Activated CD8-positive, alpha-beta T cell treated with anti-CD3 and anti-CD28 coated beads for 36 hours (primary cell): ENCODE data around the gene RGR. TPM values are rescaled to one million over a fixed set of nuclear protein-coding genes. Genes with fewer than 3 reads are reported as not detected.

Experiments
- ATAC-seq: fragments of 200-7000 bp; cut with Tn5 transposase; one replicate; pipeline ENCODE4 v1.10.0; 2021; ENCODE audit warnings: mild to moderate bottlenecking, moderate library complexity
- CTCF ChIA-PET: fragments of 350-600 bp; sonication (Branson Sonifier 250); formaldehyde crosslinking; loops from one replicate; lab custom pipeline; 2021; ENCODE audit warnings: antibody characterized with exemption; lab: Charles Lee
- POLR2A ChIA-PET: fragments of 350-600 bp; sonication (Branson Sonifier 250); formaldehyde crosslinking; loops from one replicate; lab custom pipeline; 2021; ENCODE audit warnings: antibody characterized with exemption; lab: Charles Lee
- DNase-seq: peaks from one replicate; pipeline ENCODE4 v3.0.0-alpha.2; 2020
- H3K27ac Mint-ChIP-seq: one replicate; pipeline ENCODE4 v1.8.0; 2021; ENCODE audit warnings: mild to moderate bottlenecking, mixed read lengths
- H3K27me3 Mint-ChIP-seq: one replicate; pipeline ENCODE4 v1.8.0; 2021; ENCODE audit warnings: mixed read lengths
- H3K36me3 Mint-ChIP-seq: one replicate; pipeline ENCODE4 v1.8.0; 2021; ENCODE audit warnings: low read depth, mixed read lengths
- H3K4me1 Mint-ChIP-seq: one replicate; pipeline ENCODE4 v1.8.0; 2021; ENCODE audit warnings: low read depth, mixed read lengths
- H3K4me3 Mint-ChIP-seq: one replicate; pipeline ENCODE4 v1.8.0; 2021; ENCODE audit warnings: mild to moderate bottlenecking, moderate library complexity, mixed read lengths
- H3K9me3 Mint-ChIP-seq: one replicate; pipeline ENCODE4 v1.8.0; 2021; ENCODE audit warnings: mixed read lengths
- intact Hi-C: fragments of 100-400 bp; cut with micrococcal nuclease; formaldehyde crosslinking; loops from one replicate; pipeline ENCODE4 v1.10.0; 2022
- total RNA-seq, 2 experiments: library from RNA; stranded (reverse); gene quantifications; one replicate each; pipeline ENCODE4 v1.2.3, GENCODE V29; 2021
- TF ChIP-seq, protein P1 (sequence below): fragments of 200-600 bp; IDR thresholded peaks from one replicate; pipeline ENCODE4 v1.8.0; 2022; ENCODE audit warnings: antibody characterized with exemption, mild to moderate bottlenecking

The RGR gene
- total RNA-seq, 2 experiments from 2014 or later: not detected

DNA sequence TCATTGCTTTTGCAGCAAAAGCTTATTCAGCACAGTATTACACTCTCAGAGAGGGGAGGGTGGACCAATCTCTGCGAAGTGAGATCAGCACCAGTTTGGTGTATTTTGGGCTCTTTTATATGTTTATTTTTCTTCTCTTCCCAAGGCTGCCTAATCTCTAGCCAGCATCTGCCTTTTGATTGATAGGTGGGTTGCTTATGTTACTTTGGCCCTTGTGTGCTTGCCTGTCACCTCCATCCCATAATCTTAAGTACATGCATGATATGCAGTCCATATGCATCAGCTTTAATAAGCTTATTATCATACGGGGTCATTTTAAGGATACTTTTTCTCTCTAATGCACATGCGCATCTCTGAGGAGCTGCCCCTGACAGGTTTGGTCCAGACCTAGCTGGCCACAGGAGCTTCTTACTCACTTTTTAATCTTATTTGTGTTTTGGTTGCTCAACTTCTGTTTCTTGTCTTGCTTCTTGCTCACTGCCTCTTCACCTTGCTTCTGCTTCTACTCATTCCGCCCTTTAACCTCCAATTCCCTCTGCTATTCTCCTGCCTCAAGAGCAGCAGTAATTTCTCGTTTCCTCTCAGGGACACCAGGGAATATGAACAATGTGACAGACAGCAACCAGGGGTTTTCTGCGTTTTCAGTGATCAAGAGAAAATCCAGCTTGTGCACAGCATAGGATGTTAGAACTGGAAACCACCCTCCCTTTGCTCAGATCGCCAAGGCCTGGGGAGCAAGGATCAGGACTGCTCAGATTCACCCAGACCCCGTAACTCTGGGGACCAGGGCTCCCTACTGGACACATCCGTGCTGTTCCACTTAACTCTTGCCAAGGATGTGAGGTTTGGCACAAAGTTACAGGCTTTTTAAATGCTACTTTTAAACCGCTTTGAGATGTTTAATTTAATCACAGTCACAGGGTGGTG, 10.0 kb downstream of the RGR start:
- Mint-ChIP-seq H3K27me3 (no peaks in the 10 kb centered on the region), H3K4me3 (no peak overlapping the region), H3K9me3 (no peaks in the 10 kb centered on the region), H3K27ac (no peak overlapping the region), H3K36me3 (no peaks in the 10 kb centered on the region), H3K4me1 (peaks cover 4% of the 10 kb centered on the region)
- DNase-seq (no peak), ATAC-seq (no peak)
- TF ChIP-seq, protein P1, sequence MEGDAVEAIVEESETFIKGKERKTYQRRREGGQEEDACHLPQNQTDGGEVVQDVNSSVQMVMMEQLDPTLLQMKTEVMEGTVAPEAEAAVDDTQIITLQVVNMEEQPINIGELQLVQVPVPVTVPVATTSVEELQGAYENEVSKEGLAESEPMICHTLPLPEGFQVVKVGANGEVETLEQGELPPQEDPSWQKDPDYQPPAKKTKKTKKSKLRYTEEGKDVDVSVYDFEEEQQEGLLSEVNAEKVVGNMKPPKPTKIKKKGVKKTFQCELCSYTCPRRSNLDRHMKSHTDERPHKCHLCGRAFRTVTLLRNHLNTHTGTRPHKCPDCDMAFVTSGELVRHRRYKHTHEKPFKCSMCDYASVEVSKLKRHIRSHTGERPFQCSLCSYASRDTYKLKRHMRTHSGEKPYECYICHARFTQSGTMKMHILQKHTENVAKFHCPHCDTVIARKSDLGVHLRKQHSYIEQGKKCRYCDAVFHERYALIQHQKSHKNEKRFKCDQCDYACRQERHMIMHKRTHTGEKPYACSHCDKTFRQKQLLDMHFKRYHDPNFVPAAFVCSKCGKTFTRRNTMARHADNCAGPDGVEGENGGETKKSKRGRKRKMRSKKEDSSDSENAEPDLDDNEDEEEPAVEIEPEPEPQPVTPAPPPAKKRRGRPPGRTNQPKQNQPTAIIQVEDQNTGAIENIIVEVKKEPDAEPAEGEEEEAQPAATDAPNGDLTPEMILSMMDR: no peak
- ChIA-PET CTCF (interaction anchor here (1.0 to 3.0 kb wide), 9 partner anchors 10 to 284 kb away, joined by 3 to 18 read pairs (median 5); partner anchors contain the start of gene LRIT1), POLR2A (no interaction called here)
- intact Hi-C loops: no loop called here

DNA sequence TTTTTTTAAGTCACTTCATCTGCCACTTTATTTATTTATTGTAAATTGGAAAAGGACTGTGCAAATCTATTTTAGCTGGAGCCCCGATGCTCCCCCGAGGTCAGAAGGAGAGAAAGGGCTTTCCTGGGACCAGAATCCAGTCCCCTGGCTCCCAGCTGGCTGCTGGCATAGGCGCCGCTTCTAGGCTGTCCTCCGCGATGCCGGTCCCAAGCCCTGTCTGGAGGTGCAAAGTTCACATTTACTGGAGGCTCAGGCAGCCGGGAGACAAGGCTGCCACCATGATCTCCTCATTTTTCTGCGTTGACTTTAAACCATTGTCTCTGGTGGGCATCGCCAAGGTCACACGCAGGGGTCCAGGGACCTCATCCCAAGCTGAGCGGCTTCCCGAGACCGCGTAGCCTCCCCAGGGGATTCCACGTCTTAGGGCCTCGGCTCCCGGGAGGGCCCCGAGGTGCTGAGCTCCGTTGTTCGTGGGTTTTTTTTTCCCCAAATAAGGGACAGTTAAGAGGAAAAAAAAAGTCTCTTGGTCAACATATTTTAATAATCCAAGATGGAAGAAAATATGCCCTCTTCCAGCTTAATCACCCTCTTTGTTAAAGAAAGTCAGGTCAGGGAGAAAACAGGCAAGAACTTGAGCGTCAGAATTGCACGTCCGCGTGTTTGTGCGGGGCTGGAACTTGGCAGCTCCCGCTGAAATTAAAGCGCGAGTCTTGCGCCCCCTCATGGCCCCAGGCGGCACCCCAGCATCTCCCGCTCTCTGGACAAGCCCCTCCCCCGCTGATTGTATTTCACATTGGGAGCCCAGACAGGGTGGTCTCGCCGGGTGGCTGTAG, 11.9 kb downstream of the RGR start:
- TF ChIP-seq, protein P1: peak; percentile 72
- intact Hi-C loops: no loop called here
- H3K27me3 Mint-ChIP-seq: peaks cover 2% of the 10 kb centered on the region
- CTCF ChIA-PET: interaction anchor here (0.6 to 2.4 kb wide), 28 partner anchors 10 to 293 kb away, joined by 3 to 19 read pairs (median 4); partner anchors contain the start of genes LRIT1 and RGR
- POLR2A ChIA-PET: interaction anchor here (1.7 kb wide), 1 partner anchor 15 kb away, joined by 4 read pairs; the partner anchor contains the start of gene LRIT1
- peak; percentile 76 for DNase-seq
- no peaks in the 10 kb centered on the region for H3K36me3 Mint-ChIP-seq
- no peaks in the 10 kb centered on the region for H3K9me3 Mint-ChIP-seq
- peak; percentile 84 for ATAC-seq
- H3K4me3 Mint-ChIP-seq: no peak overlapping the region
- peaks cover 4% of the 10 kb centered on the region for H3K4me1 Mint-ChIP-seq
- H3K27ac Mint-ChIP-seq: no peak overlapping the region

DNA sequence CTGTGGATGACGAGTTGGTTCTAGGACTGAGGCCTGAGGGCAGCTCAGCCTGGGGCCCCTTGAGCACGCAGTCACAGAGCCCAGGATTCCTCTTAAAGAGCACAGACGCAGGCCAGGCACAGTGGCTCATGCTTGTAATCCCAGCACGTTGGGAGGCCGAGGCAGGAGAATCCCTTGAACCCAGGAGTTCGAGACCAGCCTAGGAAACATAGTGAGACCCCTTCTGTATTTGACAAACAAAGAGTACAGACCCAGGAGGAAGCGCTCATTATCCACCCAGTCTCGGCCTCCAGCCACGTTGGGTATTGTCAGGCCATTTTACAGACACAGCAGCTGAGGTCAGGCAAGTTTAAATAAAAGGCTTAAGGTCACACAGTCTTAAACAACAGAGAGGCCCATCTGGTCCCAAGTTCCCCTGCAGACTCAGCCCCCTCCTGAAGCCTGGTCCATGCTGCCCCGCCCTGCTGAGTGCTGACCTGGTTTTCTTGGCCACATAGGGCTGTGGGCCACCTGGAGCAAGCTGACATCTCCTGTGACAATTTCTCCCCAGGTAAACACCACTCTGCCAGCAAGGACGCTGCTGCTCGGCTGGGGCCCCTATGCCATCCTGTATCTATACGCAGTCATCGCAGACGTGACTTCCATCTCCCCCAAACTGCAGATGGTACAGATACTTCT, 12.6 kb downstream of the RGR start:
- ATAC-seq: peak; percentile 24
- ChIA-PET POLR2A (interaction anchor here (1.7 kb wide), 1 partner anchor 15 kb away, joined by 4 read pairs; the partner anchor contains the start of gene LRIT1), CTCF (interaction anchor here (0.8 to 2.4 kb wide), 23 partner anchors 9 to 292 kb away, joined by 3 to 19 read pairs (median 5); partner anchors contain the start of genes LRIT1 and RGR)
- peaks cover 4% of the 10 kb centered on the region for H3K4me1 Mint-ChIP-seq
- peaks cover 3% of the 10 kb centered on the region for H3K27me3 Mint-ChIP-seq
- TF ChIP-seq, protein P1: no peak
- H3K4me3 Mint-ChIP-seq: no peak overlapping the region
- DNase-seq: no peak
- intact Hi-C loops: no loop called here
- no peaks in the 10 kb centered on the region for H3K9me3 Mint-ChIP-seq
- H3K27ac Mint-ChIP-seq: no peak overlapping the region
- H3K36me3 Mint-ChIP-seq: no peaks in the 10 kb centered on the region

DNA sequence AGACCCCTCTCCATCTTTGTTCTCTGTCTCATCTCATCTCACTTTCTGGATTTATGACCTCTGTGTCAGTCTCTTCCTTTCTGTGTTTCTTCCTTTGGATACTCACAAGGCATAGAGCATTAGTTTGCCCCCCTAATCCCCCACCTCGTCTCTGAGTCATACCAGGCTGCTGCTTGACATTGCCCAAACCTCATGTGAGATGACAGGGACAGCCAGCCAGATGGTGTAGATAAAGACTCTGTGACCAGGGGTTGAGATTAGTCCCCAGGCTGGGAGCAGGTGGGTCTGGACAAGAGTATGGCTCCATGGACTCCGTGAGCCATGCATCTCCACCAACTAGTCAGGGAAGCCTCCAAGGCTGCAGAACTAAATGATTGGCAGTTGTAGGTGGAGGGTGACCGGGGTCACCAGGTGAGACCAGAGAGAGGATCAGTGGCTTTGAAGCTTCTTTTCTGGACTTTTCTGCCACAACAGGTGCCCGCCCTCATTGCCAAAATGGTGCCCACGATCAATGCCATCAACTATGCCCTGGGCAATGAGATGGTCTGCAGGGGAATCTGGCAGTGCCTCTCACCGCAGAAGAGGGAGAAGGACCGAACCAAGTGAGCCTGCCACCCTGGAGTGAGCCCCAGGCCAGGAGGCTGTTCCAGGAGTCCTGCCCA, 13.3 kb downstream of the RGR start:
- Mint-ChIP-seq H3K9me3 (no peaks in the 10 kb centered on the region), H3K4me3 (no peak overlapping the region), H3K27ac (no peak overlapping the region), H3K27me3 (peaks cover 8% of the 10 kb centered on the region), H3K4me1 (peaks cover 4% of the 10 kb centered on the region), H3K36me3 (no peaks in the 10 kb centered on the region)
- ATAC-seq (no peak), DNase-seq (no peak)
- POLR2A ChIA-PET: no interaction called here
- intact Hi-C loops: no loop called here
- CTCF ChIA-PET: interaction anchor here (1.5 to 12.7 kb wide), 4 partner anchors 138 to 280 kb away, joined by 3 to 282 read pairs (median 13); no protein-coding TSS in a partner anchor
- TF ChIP-seq, protein P1: no peak
